NCI-H526 (cell line): Measurements from ENCODE around the gene EFCC1.
A peak's percentile ranks its signal among the peaks of the same experiment; 100 is the strongest.

Experiments used
- DNase-seq, 2 experiments: peaks; one replicate each; lab custom pipeline; 2025; lab: John Stamatoyannopoulos, UW

EFCC1 gene

GRCh38 chr3:129032716-129033115 lies 31.6 kb downstream of the EFCC1 start:
- DNase-seq = no peak

- DNase-seq = no peak
Observed at GRCh38 chr3:129033151-129033550, 32.0 kb downstream of the EFCC1 start.

GRCh38 chr3:129033633-129034321 lies 32.7 kb downstream of the EFCC1 start:
- no peak for DNase-seq

- peak in 1 of 2 experiments; percentile 19 for DNase-seq
Observed at GRCh38 chr3:129034642-129035041, 33.5 kb downstream of the EFCC1 start.

GRCh38 chr3:129035360-129036221 lies 34.5 kb downstream of the EFCC1 start:
- DNase-seq = no peak

GRCh38 chr3:129036222-129037092 lies 35.4 kb downstream of the EFCC1 start:
- no peak for DNase-seq

- DNase-seq = no peak
Observed at GRCh38 chr3:129037093-129037419, 36.0 kb downstream of the EFCC1 start.

- no peak for DNase-seq
Observed at GRCh38 chr3:129038121-129038855, 37.2 kb downstream of the EFCC1 start.

- peak in 1 of 2 experiments; percentile 71 for DNase-seq
Observed at GRCh38 chr3:129039271-129040038, 38.4 kb downstream of the EFCC1 start.

- no peak for DNase-seq
Observed at GRCh38 chr3:129040039-129040336, 38.9 kb downstream of the EFCC1 start.

- DNase-seq = no peak
Observed at GRCh38 chr3:129040579-129041300, 39.6 kb downstream of the EFCC1 start.

- DNase-seq = no peak
Observed at GRCh38 chr3:129045675-129046036, 44.6 kb downstream of the EFCC1 start.

GRCh38 chr3:129046037-129046731 lies 45.1 kb downstream of the EFCC1 start:
- DNase-seq = no peak

GRCh38 chr3:129046732-129047552 lies 45.8 kb downstream of the EFCC1 start:
- DNase-seq = no peak

- DNase-seq = no peak
Observed at GRCh38 chr3:129047553-129047839, 46.4 kb downstream of the EFCC1 start.

GRCh38 chr3:129050556-129051295 lies 49.6 kb downstream of the EFCC1 start:
- no peak for DNase-seq

- no peak for DNase-seq
Observed at GRCh38 chr3:129051871-129052340, 50.8 kb downstream of the EFCC1 start.

- no peak for DNase-seq
Observed at GRCh38 chr3:129052675-129053074, 51.6 kb downstream of the EFCC1 start.
